Fibroblast of lung (primary cell): ENCODE measurements around the gene KIF16B. TPM values are rescaled to one million over a fixed set of nuclear protein-coding genes. Genes with fewer than 3 reads are reported as not detected.

Experiments
- DNase-seq, 2 donors: peaks; one replicate each; pipeline versions ENCODE4 v3.0.0 to v3.0.0-alpha.2; 2010; ENCODE audit warnings: low read depth in 2 of 2
- H2AFZ ChIP-seq: 2 replicates; pipeline ENCODE4 v1.5.1; 2012; ENCODE audit warnings: low read length, control low read depth, inconsistent platforms
- H3K27ac ChIP-seq: 2 replicates; pipeline ENCODE4 v1.5.1; 2011; ENCODE audit warnings: low read length, control low read depth; ENCODE audit not compliant: insufficient read depth
- H3K27me3 ChIP-seq: 2 replicates; pipeline ENCODE4 v1.5.1; 2011; ENCODE audit warnings: mild to moderate bottlenecking, low read length; ENCODE audit not compliant: control insufficient read depth, insufficient read depth
- H3K36me3 ChIP-seq: 2 replicates; pipeline ENCODE4 v1.5.1; 2011; ENCODE audit warnings: low read length; ENCODE audit not compliant: control insufficient read depth, insufficient read depth
- H3K4me1 ChIP-seq: 2 replicates; pipeline ENCODE4 v1.5.1; 2011; ENCODE audit warnings: low read length; ENCODE audit not compliant: control insufficient read depth, insufficient read depth; ENCODE audit errors: extremely low read depth
- H3K4me2 ChIP-seq: 2 replicates; pipeline ENCODE4 v1.5.1; 2011; ENCODE audit warnings: low read length, control low read depth; ENCODE audit not compliant: insufficient read depth; ENCODE audit errors: extremely low read depth
- H3K4me3 ChIP-seq, 4 experiments: fragments of 200-600 bp in 1 of 4; sonication (generic) in 1 of 4; replicated peaks in 1 of 4; 2 replicates each; pipeline ENCODE4 v1.5.1; 2011 to 2016; ENCODE audit warnings: low read length in 4 of 4, low read depth in 3 of 4, mild to moderate bottlenecking in 3 of 4, control low read depth in 2 of 4, inconsistent platforms in 1 of 4, mixed read lengths in 1 of 4; ENCODE audit not compliant: insufficient read depth in 1 of 4; ENCODE audit errors: control extremely low read depth in 1 of 4
- H3K79me2 ChIP-seq: 2 replicates; pipeline ENCODE4 v1.5.1; 2012; ENCODE audit warnings: mild to moderate bottlenecking, low read length, inconsistent platforms; ENCODE audit not compliant: control insufficient read depth, insufficient read depth
- H3K9ac ChIP-seq: 2 replicates; pipeline ENCODE4 v1.5.1; 2011; ENCODE audit warnings: mild to moderate bottlenecking, low read length, control low read depth; ENCODE audit not compliant: insufficient read depth
- H3K9me3 ChIP-seq: 2 replicates; pipeline ENCODE4 v1.5.1; 2012; ENCODE audit warnings: low read depth, low read length; ENCODE audit not compliant: control insufficient read depth, insufficient read depth
- H4K20me1 ChIP-seq: 2 replicates; pipeline ENCODE4 v1.5.1; 2011; ENCODE audit warnings: low read length; ENCODE audit not compliant: control insufficient read depth, insufficient read depth; ENCODE audit errors: extremely low read depth
- CTCF ChIP-seq, 2 donors: IDR thresholded peaks in 1 of 2; conservative IDR thresholded peaks in 1 of 2; 1 replicate in 1 of 2; 2 replicates in 1 of 2; pipeline ENCODE4 v1.5.1; 2011 to 2012; ENCODE audit warnings: low read length in 2 of 2, control low read depth in 1 of 2, inconsistent platforms in 1 of 2, low read depth in 1 of 2, mild to moderate bottlenecking in 1 of 2
- EZH2 ChIP-seq: IDR thresholded peaks from 2 replicates; pipeline ENCODE4 v1.5.1; 2012; ENCODE audit warnings: low read length, control low read depth, mild to moderate bottlenecking; ENCODE audit errors: missing control alignments
- polyA plus RNA-seq, 2 donors: library from polyadenylated mRNA; depleted of rRNA in 1 of 2; stranded (reverse) in 1 of 2; unstranded in 1 of 2; fragments of >200 nt; gene quantifications; 2 replicates each; pipeline ENCODE4 v1.2.1, GENCODE V29; 2011 to 2012; ENCODE audit warnings: missing spikeins in 1 of 2
- total RNA-seq: library from RNA; depleted of rRNA; stranded (reverse); fragments of >200 nt; gene quantifications from 2 replicates; pipeline ENCODE4 v1.2.1, GENCODE V29; 2014

KIF16B gene
- total and polyA plus RNA-seq, 2 donors (not counting 1 experiment from before 2014, with no cell fraction given): 7.7 to 17.3 TPM

GRCh38 chr20:16295534-16295933, 277.7 kb downstream of the KIF16B start:
- Histone ChIP-seq H4K20me1 (no peaks in the 10 kb centered on the region), H3K27me3 (no peaks in the 10 kb centered on the region), H3K27ac (no peak overlapping the region), H3K9ac (no peak overlapping the region), H3K4me3 (no peak overlapping the region), H3K36me3 (no peaks in the 10 kb centered on the region), H3K79me2 (no peaks in the 10 kb centered on the region), H3K4me1 (no peaks in the 10 kb centered on the region), H2AFZ (no peak overlapping the region), H3K4me2 (no peak overlapping the region), H3K9me3 (no peaks in the 10 kb centered on the region)
- no peak for DNase-seq
- TF ChIP-seq CTCF (conservative IDR thresholded peaks at IDR 0.05 in 1 of 2, IDR thresholded peaks at IDR 0.05 in 1 of 2; ENCODE audit: low read depth in 1 of 2, low read length in 2 of 2) (no peak), EZH2 (no peak)

GRCh38 chr20:16293590-16293989, 279.7 kb downstream of the KIF16B start:
- no peaks in the 10 kb centered on the region for H4K20me1 ChIP-seq
- H3K79me2 ChIP-seq: no peaks in the 10 kb centered on the region
- no peaks in the 10 kb centered on the region for H3K4me1 ChIP-seq
- H3K9ac ChIP-seq: no peak overlapping the region
- no peak overlapping the region for H2AFZ ChIP-seq
- no peaks in the 10 kb centered on the region for H3K27me3 ChIP-seq
- DNase-seq: peak in 1 of 2 donors; percentile 33
- H3K36me3 ChIP-seq: no peaks in the 10 kb centered on the region
- TF ChIP-seq EZH2 (no peak), CTCF (conservative IDR thresholded peaks at IDR 0.05 in 1 of 2, IDR thresholded peaks at IDR 0.05 in 1 of 2; ENCODE audit: low read depth in 1 of 2, low read length in 2 of 2) (no peak)
- H3K4me3 ChIP-seq: no peak overlapping the region
- H3K9me3 ChIP-seq: no peaks in the 10 kb centered on the region
- H3K27ac ChIP-seq: no peak overlapping the region
- H3K4me2 ChIP-seq: no peak overlapping the region

DNA sequence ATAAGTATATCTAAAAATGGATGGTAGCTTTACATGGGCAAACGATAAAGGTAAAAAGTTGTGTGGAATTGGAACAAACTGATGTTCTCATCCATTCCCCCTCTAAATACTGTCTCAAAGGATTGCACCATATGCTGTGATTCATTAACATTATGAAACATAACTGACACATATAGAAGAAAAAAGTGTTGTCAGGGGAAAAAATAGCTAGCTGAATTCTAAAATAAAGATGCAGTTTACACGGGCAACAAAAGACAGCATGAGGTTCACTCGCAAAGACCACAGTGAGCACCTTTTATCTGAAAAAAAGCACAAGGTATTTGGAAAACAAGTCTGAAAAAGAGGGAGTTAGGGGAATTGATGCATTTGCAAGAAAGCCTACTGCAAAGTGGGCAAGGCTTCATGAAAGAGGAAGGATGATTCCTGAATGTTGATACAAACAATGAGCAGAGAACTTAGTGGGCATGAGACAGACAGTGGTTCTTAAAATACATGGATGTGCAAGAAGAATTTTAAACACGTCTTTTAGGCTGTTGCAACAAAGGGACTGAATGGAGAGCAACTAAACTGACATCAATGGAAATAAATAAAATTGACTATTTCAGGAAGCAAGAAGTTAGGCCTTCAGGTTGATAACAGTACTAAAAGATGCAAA, 280.9 kb downstream of the KIF16B start:
- no peaks in the 10 kb centered on the region for H3K36me3 ChIP-seq
- H3K4me2 ChIP-seq: no peak overlapping the region
- no peaks in the 10 kb centered on the region for H3K9me3 ChIP-seq
- no peak overlapping the region for H2AFZ ChIP-seq
- DNase-seq: peak in 1 of 2 donors; percentile 6
- no peak for TF ChIP-seq EZH2
- TF ChIP-seq CTCF (conservative IDR thresholded peaks at IDR 0.05 in 1 of 2, IDR thresholded peaks at IDR 0.05 in 1 of 2; ENCODE audit: low read depth in 1 of 2, low read length in 2 of 2): no peak
- no peaks in the 10 kb centered on the region for H3K27me3 ChIP-seq
- H3K4me1 ChIP-seq: no peaks in the 10 kb centered on the region
- no peaks in the 10 kb centered on the region for H3K79me2 ChIP-seq
- no peaks in the 10 kb centered on the region for H4K20me1 ChIP-seq
- no peak overlapping the region for H3K4me3 ChIP-seq
- H3K27ac ChIP-seq: no peak overlapping the region
- no peak overlapping the region for H3K9ac ChIP-seq
